ENCODE measurements around the gene LTA4H.

DNA sequence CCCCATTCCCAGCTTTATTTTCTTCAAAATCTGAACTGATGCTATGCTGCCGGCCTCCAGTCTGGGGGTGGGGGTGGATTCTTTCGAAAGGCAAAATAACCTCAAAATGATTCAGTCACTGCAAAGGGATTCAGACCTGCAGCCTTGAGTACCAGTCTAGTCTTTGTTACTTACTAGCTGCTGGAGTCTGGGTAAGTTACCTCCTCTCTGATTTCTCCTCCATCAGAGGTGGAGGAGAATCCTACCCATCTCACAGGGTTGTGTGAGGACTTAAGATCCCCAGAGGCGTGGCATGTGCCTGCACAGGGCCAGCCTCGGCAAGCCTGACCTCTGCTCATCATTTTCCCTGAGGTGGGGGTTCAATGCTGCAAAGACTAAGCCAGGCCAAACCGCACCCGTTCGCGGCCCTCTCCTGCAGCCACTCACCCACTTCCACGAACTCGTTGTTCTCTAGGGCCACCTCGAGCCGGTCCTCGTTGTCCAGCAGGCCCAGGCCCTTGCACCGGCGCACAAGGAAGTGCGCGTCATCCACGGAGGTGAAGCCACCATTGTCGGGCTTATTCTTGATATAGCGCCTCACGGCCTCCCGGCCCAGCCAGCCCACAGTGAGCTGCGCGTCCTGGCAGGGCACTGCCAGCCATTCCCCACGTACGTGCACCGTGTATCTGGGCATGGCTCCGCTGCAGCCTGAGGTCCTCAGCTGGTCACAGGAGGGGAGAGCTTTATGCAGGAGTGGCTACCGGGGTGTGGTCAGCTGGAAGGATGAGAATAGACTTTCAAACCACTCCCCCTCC, 40.0 kb downstream of the LTA4H start:
- TF ChIP-seq, protein P1, sequence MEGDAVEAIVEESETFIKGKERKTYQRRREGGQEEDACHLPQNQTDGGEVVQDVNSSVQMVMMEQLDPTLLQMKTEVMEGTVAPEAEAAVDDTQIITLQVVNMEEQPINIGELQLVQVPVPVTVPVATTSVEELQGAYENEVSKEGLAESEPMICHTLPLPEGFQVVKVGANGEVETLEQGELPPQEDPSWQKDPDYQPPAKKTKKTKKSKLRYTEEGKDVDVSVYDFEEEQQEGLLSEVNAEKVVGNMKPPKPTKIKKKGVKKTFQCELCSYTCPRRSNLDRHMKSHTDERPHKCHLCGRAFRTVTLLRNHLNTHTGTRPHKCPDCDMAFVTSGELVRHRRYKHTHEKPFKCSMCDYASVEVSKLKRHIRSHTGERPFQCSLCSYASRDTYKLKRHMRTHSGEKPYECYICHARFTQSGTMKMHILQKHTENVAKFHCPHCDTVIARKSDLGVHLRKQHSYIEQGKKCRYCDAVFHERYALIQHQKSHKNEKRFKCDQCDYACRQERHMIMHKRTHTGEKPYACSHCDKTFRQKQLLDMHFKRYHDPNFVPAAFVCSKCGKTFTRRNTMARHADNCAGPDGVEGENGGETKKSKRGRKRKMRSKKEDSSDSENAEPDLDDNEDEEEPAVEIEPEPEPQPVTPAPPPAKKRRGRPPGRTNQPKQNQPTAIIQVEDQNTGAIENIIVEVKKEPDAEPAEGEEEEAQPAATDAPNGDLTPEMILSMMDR (IDR thresholded peaks at IDR 0.05): no peak
- TF ChIP-seq EZH2 (IDR thresholded peaks at IDR 0.05) (no peak), EZH2phosphoT487 (IDR thresholded peaks at IDR 0.05) (no peak)
